OCI-LY1 (cell line): ENCODE measurements around the gene PTPN3.
"Not testable (repeated sequence)": the region's sequence is repeated elsewhere in the genome, so short reads cannot be mapped to it uniquely, and the experiment has no call there.

Experiments
- H2AFZ ChIP-seq: fragments of 200-600 bp; sonication (generic), shearing (Covaris generic); 2 replicates; pipeline ENCODE4 v1.6.0; 2014; ENCODE audit warnings: antibody characterized with exemption, mild to moderate bottlenecking, low read length
- H3F3A ChIP-seq: fragments of 200-600 bp; sonication (generic), shearing (Covaris generic); 2 replicates; pipeline ENCODE4 v1.6.0; 2014; ENCODE audit warnings: mild to moderate bottlenecking, antibody characterized with exemption, low read length, moderate library complexity; ENCODE audit not compliant: insufficient read depth
- H3K27ac ChIP-seq: fragments of 200-600 bp; sonication (generic); 2 replicates; pipeline ENCODE4 v1.5.1; 2014; ENCODE audit warnings: low read length, mixed run types, mild to moderate bottlenecking, low read depth; ENCODE audit not compliant: poor library complexity, severe bottlenecking
- H3K27me3 ChIP-seq: fragments of 200-600 bp; sonication (generic); 2 replicates; pipeline ENCODE4 v1.6.0; 2014; ENCODE audit warnings: antibody characterized with exemption, mild to moderate bottlenecking, low read length, moderate library complexity; ENCODE audit not compliant: insufficient read depth
- H3K36me3 ChIP-seq: fragments of 200-600 bp; sonication (generic); 2 replicates; pipeline ENCODE4 v1.6.1; 2014; ENCODE audit warnings: mild to moderate bottlenecking, antibody characterized with exemption, low read length, moderate library complexity, mixed read lengths; ENCODE audit not compliant: insufficient read depth
- H3K4me1 ChIP-seq: fragments of 200-600 bp; sonication (generic); 2 replicates; pipeline ENCODE4 v1.5.1; 2014; ENCODE audit warnings: mild to moderate bottlenecking, low read length, moderate library complexity; ENCODE audit not compliant: insufficient read depth, severe bottlenecking
- H3K4me2 ChIP-seq: fragments of 200-600 bp; sonication (generic), shearing (Covaris generic); 2 replicates; pipeline ENCODE4 v1.6.1; 2014; ENCODE audit warnings: low read length
- H3K4me3 ChIP-seq: fragments of 200-600 bp; sonication (generic); 2 replicates; pipeline ENCODE4 v1.5.1; 2014; ENCODE audit warnings: low read length, low read depth, mild to moderate bottlenecking, mixed read lengths; ENCODE audit not compliant: poor library complexity, severe bottlenecking
- H3K79me2 ChIP-seq: fragments of 200-600 bp; shearing (Covaris generic); 2 replicates; pipeline ENCODE4 v1.6.1; 2016; ENCODE audit warnings: mixed run types, low read length, mixed read lengths; ENCODE audit not compliant: insufficient read depth
- H3K9ac ChIP-seq: fragments of 200-600 bp; sonication (generic), shearing (Covaris generic); 2 replicates; pipeline ENCODE4 v1.6.1; 2014; ENCODE audit warnings: mild to moderate bottlenecking, low read length, mixed read lengths
- H3K9me2 ChIP-seq: fragments of 200-600 bp; sonication (generic), shearing (Covaris generic); 2 replicates; pipeline ENCODE4 v1.6.1; 2014; ENCODE audit warnings: low read depth, mild to moderate bottlenecking, low read length, mixed read lengths
- H3K9me3 ChIP-seq: fragments of 200-600 bp; shearing (Covaris generic); 2 replicates; pipeline ENCODE4 v1.6.1; 2014; ENCODE audit warnings: low read length, mixed read lengths
- H4K20me1 ChIP-seq: fragments of 200-600 bp; sonication (generic), shearing (Covaris generic); 2 replicates; pipeline ENCODE4 v1.6.0; 2016; ENCODE audit warnings: mild to moderate bottlenecking, low read length; ENCODE audit not compliant: insufficient read depth
- EZH2 ChIP-seq: fragments of 200-600 bp; sonication (generic), shearing (Covaris generic); IDR thresholded peaks from 2 replicates; pipeline ENCODE4 v1.8.0; 2017; ENCODE audit warnings: borderline replicate concordance, mixed run types, mild to moderate bottlenecking, antibody characterized with exemption, low read length, moderate library complexity, mixed read lengths
- TF ChIP-seq, protein P1 (sequence below): fragments of 200-600 bp; sonication (generic), shearing (Covaris generic); IDR thresholded peaks from 2 replicates; pipeline ENCODE4 v1.5.1; 2017; ENCODE audit warnings: mild to moderate bottlenecking, antibody characterized with exemption, low read length, moderate library complexity, mixed read lengths

Gene PTPN3

DNA sequence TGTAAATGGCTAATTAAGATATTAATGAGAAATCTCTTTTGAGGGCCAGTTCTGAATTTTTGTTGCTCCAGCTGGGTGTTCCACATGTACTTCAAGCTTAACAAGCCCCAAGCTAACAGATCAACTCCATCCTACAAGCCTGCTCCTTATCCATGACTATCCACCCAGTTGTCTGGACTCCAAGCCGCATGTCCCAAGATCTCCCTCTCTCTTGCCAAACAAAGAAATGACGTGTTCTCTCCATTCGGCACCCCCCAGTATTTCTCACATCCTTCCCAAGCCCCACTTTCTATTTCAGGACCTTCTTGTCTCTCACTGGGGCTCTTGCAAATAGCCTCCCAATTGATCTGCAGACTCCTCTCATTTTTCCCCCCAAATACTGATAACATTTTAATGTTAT lies 15.8 kb upstream of the PTPN3 start:
- Histone ChIP-seq H3K9me2 (no peaks in the 10 kb centered on the region), H3K9me3 (no peaks in the 10 kb centered on the region), H2AFZ (no peak overlapping the region), H4K20me1 (no peaks in the 10 kb centered on the region), H3K4me1 (no peaks in the 10 kb centered on the region), H3K4me3 (no peak overlapping the region), H3K9ac (no peak overlapping the region), H3K27ac (no peak overlapping the region), H3K36me3 (no peaks in the 10 kb centered on the region), H3K27me3 (no peaks in the 10 kb centered on the region), H3K4me2 (no peak overlapping the region), H3K79me2 (no peaks in the 10 kb centered on the region), H3F3A (no peaks in the 10 kb centered on the region)
- TF ChIP-seq, protein P1, sequence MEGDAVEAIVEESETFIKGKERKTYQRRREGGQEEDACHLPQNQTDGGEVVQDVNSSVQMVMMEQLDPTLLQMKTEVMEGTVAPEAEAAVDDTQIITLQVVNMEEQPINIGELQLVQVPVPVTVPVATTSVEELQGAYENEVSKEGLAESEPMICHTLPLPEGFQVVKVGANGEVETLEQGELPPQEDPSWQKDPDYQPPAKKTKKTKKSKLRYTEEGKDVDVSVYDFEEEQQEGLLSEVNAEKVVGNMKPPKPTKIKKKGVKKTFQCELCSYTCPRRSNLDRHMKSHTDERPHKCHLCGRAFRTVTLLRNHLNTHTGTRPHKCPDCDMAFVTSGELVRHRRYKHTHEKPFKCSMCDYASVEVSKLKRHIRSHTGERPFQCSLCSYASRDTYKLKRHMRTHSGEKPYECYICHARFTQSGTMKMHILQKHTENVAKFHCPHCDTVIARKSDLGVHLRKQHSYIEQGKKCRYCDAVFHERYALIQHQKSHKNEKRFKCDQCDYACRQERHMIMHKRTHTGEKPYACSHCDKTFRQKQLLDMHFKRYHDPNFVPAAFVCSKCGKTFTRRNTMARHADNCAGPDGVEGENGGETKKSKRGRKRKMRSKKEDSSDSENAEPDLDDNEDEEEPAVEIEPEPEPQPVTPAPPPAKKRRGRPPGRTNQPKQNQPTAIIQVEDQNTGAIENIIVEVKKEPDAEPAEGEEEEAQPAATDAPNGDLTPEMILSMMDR, result no peak
- no peak for TF ChIP-seq EZH2

DNA sequence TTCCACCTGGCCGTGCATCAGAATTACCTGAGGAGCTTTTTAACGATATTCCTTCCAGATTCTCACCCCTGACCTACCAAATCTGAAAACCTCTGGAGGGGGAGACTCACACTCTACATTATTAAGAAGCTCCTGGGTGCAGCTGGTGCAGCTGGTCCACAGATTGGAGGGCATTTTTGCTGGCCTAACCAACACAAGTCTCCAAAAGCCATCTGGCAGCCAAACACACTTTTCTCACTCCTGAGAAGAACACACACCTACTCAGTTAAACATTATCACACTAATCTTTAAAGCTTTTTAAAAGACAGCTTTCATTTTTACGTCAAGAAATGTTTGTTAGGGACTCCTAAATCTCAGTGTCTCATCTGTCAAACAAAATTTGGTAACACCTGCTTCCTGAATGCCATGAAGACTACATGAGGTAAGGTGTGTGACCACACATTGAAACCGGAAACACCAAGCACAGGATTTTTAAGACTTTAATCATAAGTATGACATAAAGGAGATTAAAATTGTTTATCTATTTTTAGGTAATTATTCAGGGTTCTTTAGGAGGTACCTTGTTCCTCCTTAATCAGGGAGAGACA lies 14.2 kb upstream of the PTPN3 start:
- Histone ChIP-seq H3K4me2 (no peak overlapping the region), H3K9me2 (no peaks in the 10 kb centered on the region), H3F3A (no peaks in the 10 kb centered on the region)

DNA sequence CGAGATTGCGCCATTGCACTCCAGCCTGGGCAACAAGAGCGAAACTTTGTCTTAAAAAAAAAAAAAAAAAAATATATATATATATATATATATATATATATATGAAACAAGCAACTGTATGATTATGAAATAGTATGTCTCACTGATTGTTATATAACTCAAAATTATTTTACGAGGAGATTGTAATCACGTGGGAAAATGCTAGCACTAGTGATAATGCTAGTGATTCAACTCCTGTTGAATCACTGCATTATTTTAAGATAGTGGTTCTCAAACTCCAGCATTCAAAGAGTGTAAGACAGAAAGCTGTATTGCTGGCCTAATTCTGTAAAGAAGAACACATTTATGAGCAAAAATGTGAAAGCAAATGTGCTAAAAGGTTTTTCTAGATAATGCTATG lies 12.4 kb upstream of the PTPN3 start:
- H3K4me2 ChIP-seq, result no peak overlapping the region
- H3K9ac ChIP-seq, result no peak overlapping the region
- no peaks in the 10 kb centered on the region for H3K36me3 ChIP-seq
- TF ChIP-seq, protein P1, result no peak
- H3K9me3 ChIP-seq, result no peaks in the 10 kb centered on the region
- H3K4me3 ChIP-seq, result no peak overlapping the region
- no peaks in the 10 kb centered on the region for H3K79me2 ChIP-seq
- no peaks in the 10 kb centered on the region for H3K27me3 ChIP-seq
- H2AFZ ChIP-seq, result no peak overlapping the region
- no peaks in the 10 kb centered on the region for H4K20me1 ChIP-seq
- H3K4me1 ChIP-seq, result no peaks in the 10 kb centered on the region
- no peaks in the 10 kb centered on the region for H3K9me2 ChIP-seq
- H3F3A ChIP-seq, result no peaks in the 10 kb centered on the region
- no peak overlapping the region for H3K27ac ChIP-seq

More for the DNA sequence above, 14.2 kb upstream of the PTPN3 start:
- no peak overlapping the region for H2AFZ ChIP-seq
- no peaks in the 10 kb centered on the region for H3K4me1 ChIP-seq
- H3K27me3 ChIP-seq, result no peaks in the 10 kb centered on the region
- H3K27ac ChIP-seq, result no peak overlapping the region
- H3K36me3 ChIP-seq, result no peaks in the 10 kb centered on the region
- TF ChIP-seq, protein P1, result no peak
- TF ChIP-seq EZH2, result no peak
- no peak overlapping the region for H3K9ac ChIP-seq
- H4K20me1 ChIP-seq, result no peaks in the 10 kb centered on the region
- H3K9me3 ChIP-seq, result no peaks in the 10 kb centered on the region
- H3K4me3 ChIP-seq, result no peak overlapping the region
- H3K79me2 ChIP-seq, result no peaks in the 10 kb centered on the region

DNA sequence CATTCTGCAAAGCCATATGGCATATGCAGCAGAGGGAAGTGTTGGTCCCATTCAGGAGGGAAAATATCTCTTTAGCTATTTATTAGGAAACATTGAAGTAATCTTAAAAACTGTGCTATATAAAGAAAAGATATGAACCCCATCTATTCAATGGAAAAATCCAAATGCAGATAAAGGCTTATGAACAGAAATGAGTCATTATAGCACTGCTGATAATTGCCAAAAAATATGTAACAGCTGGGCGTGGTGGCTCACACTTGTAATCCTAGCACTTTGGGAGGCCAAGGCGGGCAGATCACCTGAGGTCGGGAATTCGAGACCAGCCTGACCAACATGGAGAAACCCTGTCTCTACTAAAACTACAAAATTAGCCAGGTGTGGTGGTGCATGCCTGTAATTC lies 11.9 kb upstream of the PTPN3 start:
- not testable (repeated sequence) for H2AFZ ChIP-seq, H3K27me3 ChIP-seq, H3K4me1 ChIP-seq, H3K27ac ChIP-seq, H3K4me2 ChIP-seq, H3K9ac ChIP-seq, H3K36me3 ChIP-seq, H3K79me2 ChIP-seq, H3K9me2 ChIP-seq, H4K20me1 ChIP-seq, H3K9me3 ChIP-seq, H3F3A ChIP-seq, H3K4me3 ChIP-seq
